Ishikawa (cell line): Measurements from ENCODE around the gene SMYD2.

Experiments
- CEBPB ChIP-seq: IDR thresholded peaks from 2 replicates; pipeline ENCODE4 v1.6.1; 2012
- CREB1 ChIP-seq: IDR thresholded peaks from 2 replicates; pipeline ENCODE4 v1.6.1; 2012; ENCODE audit warnings: low read depth
- EGR1 ChIP-seq: IDR thresholded peaks from 2 replicates; pipeline ENCODE4 v1.6.1; 2012
- EP300 ChIP-seq: IDR thresholded peaks from 2 replicates; pipeline ENCODE4 v1.6.1; 2012; ENCODE audit warnings: borderline replicate concordance
- FOXM1 ChIP-seq: IDR thresholded peaks from 2 replicates; pipeline ENCODE4 v1.6.1; 2012; ENCODE audit warnings: low read depth, borderline replicate concordance
- NFIC ChIP-seq: IDR thresholded peaks from 2 replicates; pipeline ENCODE4 v1.6.1; 2012
- RAD21 ChIP-seq: IDR thresholded peaks from 2 replicates; pipeline ENCODE4 v1.6.1; 2012; ENCODE audit warnings: low read depth
- REST ChIP-seq: IDR thresholded peaks from 2 replicates; pipeline ENCODE4 v1.6.1; 2012; ENCODE audit warnings: low read depth, mild to moderate bottlenecking
- TAF1 ChIP-seq: IDR thresholded peaks from 2 replicates; pipeline ENCODE4 v1.6.1; 2012; ENCODE audit warnings: low read depth, mild to moderate bottlenecking
- TCF12 ChIP-seq: IDR thresholded peaks from 2 replicates; pipeline ENCODE4 v1.6.1; 2012; ENCODE audit warnings: low read depth
- TEAD4 ChIP-seq: IDR thresholded peaks from 2 replicates; pipeline ENCODE4 v1.6.1; 2012
- USF1 ChIP-seq: IDR thresholded peaks from 2 replicates; pipeline ENCODE4 v1.6.1; 2012
- YY1 ChIP-seq: IDR thresholded peaks from 2 replicates; pipeline ENCODE4 v1.6.1; 2012; ENCODE audit warnings: low read depth
- ZBTB7A ChIP-seq: IDR thresholded peaks from 2 replicates; pipeline ENCODE4 v1.6.1; 2012; ENCODE audit warnings: low read depth
- TF ChIP-seq, protein P1 (sequence below): IDR thresholded peaks from 2 replicates; pipeline ENCODE4 v1.6.1; 2012

Gene SMYD2

DNA sequence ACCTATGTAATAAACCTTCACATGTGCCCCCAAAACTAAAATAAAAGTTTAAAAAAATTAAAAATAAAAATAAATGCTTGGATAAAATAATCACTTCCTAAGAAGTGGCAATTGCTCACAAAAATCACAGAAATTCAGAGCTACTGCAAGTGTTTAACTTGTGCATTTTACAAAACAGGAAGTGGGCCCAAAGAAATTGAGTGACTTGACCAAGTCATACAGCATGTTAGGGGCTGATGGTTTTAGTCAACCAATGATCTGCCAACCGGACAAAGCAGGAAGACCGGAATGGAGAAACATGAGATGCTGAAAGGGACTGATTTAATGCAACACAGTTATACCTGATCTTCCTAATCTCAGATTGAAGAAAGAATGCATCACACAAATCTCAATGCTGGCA lies 96.5 kb downstream of the SMYD2 start:
- TF ChIP-seq CEBPB (no peak), FOXM1 (no peak), CREB1 (no peak), EGR1 (no peak), RAD21 (no peak), TAF1 (no peak), USF1 (no peak), EP300 (no peak), ZBTB7A (no peak)
- TF ChIP-seq, protein P1, sequence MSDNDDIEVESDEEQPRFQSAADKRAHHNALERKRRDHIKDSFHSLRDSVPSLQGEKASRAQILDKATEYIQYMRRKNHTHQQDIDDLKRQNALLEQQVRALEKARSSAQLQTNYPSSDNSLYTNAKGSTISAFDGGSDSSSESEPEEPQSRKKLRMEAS, result no peak

DNA sequence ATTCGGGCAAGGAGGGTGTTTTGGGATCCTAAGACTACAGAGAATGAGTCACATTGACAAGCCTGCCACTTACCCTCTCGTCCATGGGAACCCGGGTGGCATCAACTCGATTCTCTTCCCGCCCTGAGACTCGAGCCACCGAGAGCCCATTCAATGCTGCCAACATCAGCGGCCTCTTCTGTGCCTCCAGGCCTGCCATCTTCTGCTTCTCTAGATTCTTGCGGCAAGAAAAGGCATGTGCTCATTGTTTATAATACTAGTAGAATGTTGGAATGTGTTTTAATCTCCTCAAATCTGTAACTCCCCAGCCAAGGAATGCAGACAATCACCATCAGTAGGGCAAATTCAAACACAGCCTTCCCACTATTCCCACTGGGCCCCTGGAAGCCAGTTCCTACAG lies 96.9 kb downstream of the SMYD2 start:
- no peak for TF ChIP-seq EP300
- TF ChIP-seq YY1, result no peak
- TF ChIP-seq USF1, result no peak
- TF ChIP-seq REST, result no peak
- TF ChIP-seq ZBTB7A, result no peak
- TF ChIP-seq NFIC, result no peak
- no peak for TF ChIP-seq RAD21
- no peak for TF ChIP-seq CEBPB
- TF ChIP-seq, protein P1, result no peak
- TF ChIP-seq TCF12, result no peak
- TF ChIP-seq FOXM1, result no peak
- no peak for TF ChIP-seq EGR1
- TF ChIP-seq TEAD4, result no peak

DNA sequence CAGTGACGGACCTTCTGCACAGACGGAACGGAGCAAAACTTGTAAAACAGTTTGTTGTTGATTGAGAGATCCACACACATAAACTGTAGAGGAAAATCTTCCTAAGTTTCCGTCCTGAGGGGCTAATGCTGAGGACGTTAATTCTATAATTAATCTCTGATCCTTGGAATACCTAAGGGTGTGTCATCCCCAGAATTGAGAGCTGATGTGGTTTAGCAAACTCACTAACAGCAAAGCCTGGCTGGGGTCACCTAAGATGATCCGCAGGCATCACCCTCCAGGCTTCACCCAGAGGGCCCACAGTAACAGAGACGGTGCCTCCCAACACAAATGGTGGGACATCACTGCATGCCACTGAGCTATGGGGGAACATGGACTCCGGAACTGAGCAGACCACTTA lies 97.5 kb downstream of the SMYD2 start:
- TF ChIP-seq, protein P1, result no peak
- TF ChIP-seq EP300, result no peak
- no peak for TF ChIP-seq RAD21
- TF ChIP-seq EGR1, result no peak
- no peak for TF ChIP-seq FOXM1
- TF ChIP-seq YY1, result no peak
- no peak for TF ChIP-seq NFIC
- TF ChIP-seq CEBPB, result no peak
- no peak for TF ChIP-seq TCF12
- no peak for TF ChIP-seq CREB1
- TF ChIP-seq ZBTB7A, result no peak
- TF ChIP-seq REST, result no peak
- no peak for TF ChIP-seq TAF1
- no peak for TF ChIP-seq TEAD4
- no peak for TF ChIP-seq USF1

- TF ChIP-seq FOXM1 (no peak), RAD21 (no peak), EGR1 (no peak), CREB1 (no peak), NFIC (no peak), EP300 (no peak), TCF12 (no peak), USF1 (no peak), REST (no peak), YY1 (no peak), ZBTB7A (no peak), TEAD4 (no peak), CEBPB (no peak)
- TF ChIP-seq, protein P1, result no peak
These were observed 98.4 kb downstream of the SMYD2 start for GRCh38 chr1:214379236-214379970.
